SK-N-SH (cell line): ENCODE measurements around the gene ANK3. TPM values are rescaled to one million over a fixed set of nuclear protein-coding genes. Genes with fewer than 3 reads are reported as not detected.

ENCODE experiments used
- EP300 ChIP-seq, 2 experiments: IDR thresholded peaks; 2 replicates each; pipeline versions ENCODE4 v1.4.0 to v1.6.1; 2012; ENCODE audit warnings: borderline replicate concordance in 1 of 2, low read depth in 1 of 2, low read length in 1 of 2
- FOSL2 ChIP-seq: IDR thresholded peaks from 2 replicates; pipeline ENCODE4 v1.4.0; 2012; ENCODE audit warnings: low read depth, mild to moderate bottlenecking, moderate library complexity, borderline replicate concordance
- FOXJ3 ChIP-seq: sonication (generic); formaldehyde crosslinking; IDR thresholded peaks from 2 replicates; pipeline ENCODE4 v1.5.1; 2020; ENCODE audit warnings: mild to moderate bottlenecking, missing genetic modification reagents
- FOXM1 ChIP-seq: IDR thresholded peaks from 2 replicates; pipeline ENCODE4 v1.4.0; 2012; ENCODE audit warnings: low read depth, mild to moderate bottlenecking
- GABPA ChIP-seq: IDR thresholded peaks from 2 replicates; pipeline ENCODE4 v1.4.0; 2012; ENCODE audit warnings: low read depth, mild to moderate bottlenecking
- IRF3 ChIP-seq: fragments of 150-350 bp; IDR thresholded peaks from 2 replicates; pipeline ENCODE4 v1.6.1; 2016; ENCODE audit warnings: mild to moderate bottlenecking, low read depth, low read length
- MEF2A ChIP-seq: IDR thresholded peaks from 2 replicates; pipeline ENCODE4 v1.4.0; 2012; ENCODE audit warnings: low read depth, borderline replicate concordance
- MXI1 ChIP-seq: IDR thresholded peaks from 2 replicates; pipeline ENCODE4 v1.6.1; 2012; ENCODE audit warnings: mild to moderate bottlenecking, low read depth, low read length, improper control_type of control experiment
- PBX3 ChIP-seq: IDR thresholded peaks from 2 replicates; pipeline ENCODE4; 2012
- POLR2AphosphoS5 ChIP-seq: IDR thresholded peaks from 2 replicates; pipeline ENCODE4 v1.6.1; 2012; ENCODE audit warnings: low read depth, low read length
- RAD21 ChIP-seq: IDR thresholded peaks from 2 replicates; pipeline ENCODE4 v1.6.1; 2012; ENCODE audit warnings: mild to moderate bottlenecking, low read length
- RFX5 ChIP-seq: IDR thresholded peaks from 2 replicates; pipeline ENCODE4 v1.6.1; 2012; ENCODE audit warnings: mild to moderate bottlenecking, improper control_type of control experiment, low read length
- RXRA ChIP-seq: IDR thresholded peaks from 2 replicates; pipeline ENCODE4 v1.4.0; 2012; ENCODE audit warnings: low read depth, mild to moderate bottlenecking, borderline replicate concordance
- SIN3A ChIP-seq: IDR thresholded peaks from 2 replicates; pipeline ENCODE4 v1.6.1; 2012; ENCODE audit warnings: low read depth, mild to moderate bottlenecking, low read length, moderate library complexity, borderline replicate concordance
- TAF1 ChIP-seq: IDR thresholded peaks from 2 replicates; pipeline ENCODE4 v1.6.1; 2012; ENCODE audit warnings: low read depth, mild to moderate bottlenecking, low read length, moderate library complexity, borderline replicate concordance
- polyA plus RNA-seq, 3 experiments: library from polyadenylated mRNA; depleted of rRNA; stranded (reverse); fragments of >200 nt; gene quantifications; 2 replicates each; pipeline ENCODE4 v1.2.3, GENCODE V29; 2012
- TF ChIP-seq, protein P1 (sequence below): IDR thresholded peaks from 2 replicates; pipeline ENCODE4 v1.4.0; 2012; ENCODE audit warnings: low read depth, borderline replicate concordance
- TF ChIP-seq, protein P2 (sequence below): IDR thresholded peaks from 2 replicates; pipeline ENCODE4 v1.4.0; 2012; ENCODE audit warnings: low read depth, borderline replicate concordance
- TF ChIP-seq, protein P3 (sequence below): fragments of 150-350 bp; IDR thresholded peaks from 2 replicates; pipeline ENCODE4 v1.6.1; 2017; ENCODE audit warnings: antibody characterized with exemption, low read length, low read depth, borderline replicate concordance

Gene ANK3
- polyA plus RNA-seq, 1 of the 3 experiments (the other 2 are of a cell fraction), result 10.0 TPM

- peak in 1 of 2 experiments; percentile 79; a peak in 1 of 4 replicates for TF ChIP-seq EP300 (IDR thresholded peaks at IDR 0.05; ENCODE audit: borderline replicate concordance in 1 of 2, low read depth in 1 of 2, low read length in 1 of 2)
- TF ChIP-seq, protein P1, sequence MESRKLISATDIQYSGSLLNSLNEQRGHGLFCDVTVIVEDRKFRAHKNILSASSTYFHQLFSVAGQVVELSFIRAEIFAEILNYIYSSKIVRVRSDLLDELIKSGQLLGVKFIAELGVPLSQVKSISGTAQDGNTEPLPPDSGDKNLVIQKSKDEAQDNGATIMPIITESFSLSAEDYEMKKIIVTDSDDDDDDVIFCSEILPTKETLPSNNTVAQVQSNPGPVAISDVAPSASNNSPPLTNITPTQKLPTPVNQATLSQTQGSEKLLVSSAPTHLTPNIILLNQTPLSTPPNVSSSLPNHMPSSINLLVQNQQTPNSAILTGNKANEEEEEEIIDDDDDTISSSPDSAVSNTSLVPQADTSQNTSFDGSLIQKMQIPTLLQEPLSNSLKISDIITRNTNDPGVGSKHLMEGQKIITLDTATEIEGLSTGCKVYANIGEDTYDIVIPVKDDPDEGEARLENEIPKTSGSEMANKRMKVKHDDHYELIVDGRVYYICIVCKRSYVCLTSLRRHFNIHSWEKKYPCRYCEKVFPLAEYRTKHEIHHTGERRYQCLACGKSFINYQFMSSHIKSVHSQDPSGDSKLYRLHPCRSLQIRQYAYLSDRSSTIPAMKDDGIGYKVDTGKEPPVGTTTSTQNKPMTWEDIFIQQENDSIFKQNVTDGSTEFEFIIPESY, result no peak
- no peak for TF ChIP-seq RAD21
- TF ChIP-seq TAF1, result no peak
- peak; percentile 92 for TF ChIP-seq FOSL2
- no peak for TF ChIP-seq RXRA
- TF ChIP-seq RFX5, result no peak
- no peak for TF ChIP-seq IRF3
- TF ChIP-seq SIN3A, result no peak
- TF ChIP-seq MEF2A, result peak; percentile 23; the same call in 1 of the 2 replicates
- no peak; the same call in 1 of the 2 replicates for TF ChIP-seq POLR2AphosphoS5
- peak; percentile 63 for TF ChIP-seq PBX3
- TF ChIP-seq GABPA, result peak; percentile 48
- no peak for TF ChIP-seq MXI1
- TF ChIP-seq, protein P2, sequence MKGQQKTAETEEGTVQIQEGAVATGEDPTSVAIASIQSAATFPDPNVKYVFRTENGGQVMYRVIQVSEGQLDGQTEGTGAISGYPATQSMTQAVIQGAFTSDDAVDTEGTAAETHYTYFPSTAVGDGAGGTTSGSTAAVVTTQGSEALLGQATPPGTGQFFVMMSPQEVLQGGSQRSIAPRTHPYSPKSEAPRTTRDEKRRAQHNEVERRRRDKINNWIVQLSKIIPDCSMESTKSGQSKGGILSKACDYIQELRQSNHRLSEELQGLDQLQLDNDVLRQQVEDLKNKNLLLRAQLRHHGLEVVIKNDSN, result no peak
- TF ChIP-seq, protein P3, sequence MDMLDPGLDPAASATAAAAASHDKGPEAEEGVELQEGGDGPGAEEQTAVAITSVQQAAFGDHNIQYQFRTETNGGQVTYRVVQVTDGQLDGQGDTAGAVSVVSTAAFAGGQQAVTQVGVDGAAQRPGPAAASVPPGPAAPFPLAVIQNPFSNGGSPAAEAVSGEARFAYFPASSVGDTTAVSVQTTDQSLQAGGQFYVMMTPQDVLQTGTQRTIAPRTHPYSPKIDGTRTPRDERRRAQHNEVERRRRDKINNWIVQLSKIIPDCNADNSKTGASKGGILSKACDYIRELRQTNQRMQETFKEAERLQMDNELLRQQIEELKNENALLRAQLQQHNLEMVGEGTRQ, result no peak
- TF ChIP-seq FOXM1, result peak; percentile 35; the same call in 1 of the 2 replicates
- TF ChIP-seq FOXJ3 (CRISPR knock-in tag), result no peak
Measured at GRCh38 chr10:60314069-60314940, 75.4 kb downstream of the ANK3 start (continued).
